ENCODE results near the gene CPEB3. TPM values are rescaled to one million over a fixed set of nuclear protein-coding genes. Genes with fewer than 3 reads are reported as not detected.

CPEB3 gene
- total RNA-seq, 1 experiment from 2014 or later, result 1.0 TPM

DNA sequence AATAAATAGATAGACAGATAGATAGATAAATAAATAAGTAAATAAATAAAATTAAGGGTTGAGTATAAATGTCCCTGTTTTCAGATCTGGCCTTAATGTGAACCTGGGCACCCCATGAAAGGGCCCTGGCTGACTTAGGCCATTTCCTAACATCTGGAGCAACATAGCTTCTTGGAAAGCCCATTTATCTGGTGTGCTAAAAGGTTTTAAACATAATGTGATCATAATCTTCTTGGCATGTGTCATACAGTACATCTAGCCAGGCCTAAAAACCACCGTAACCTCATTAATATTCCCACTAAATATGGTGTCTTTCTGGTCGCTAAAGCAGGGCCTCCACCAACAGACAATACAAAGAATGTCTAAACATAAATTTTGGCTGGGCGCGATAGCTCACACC is 224.5 kb downstream of the CPEB3 start:
- no peak overlapping the region for H3K9ac ChIP-seq (ENCODE audit: extremely low read depth, insufficient read length, low read length)
- no peak for DNase-seq
- no peak overlapping the region for H4K8ac ChIP-seq (replicated peaks; ENCODE audit: insufficient read length, low read depth, low read length)
- Mint-ChIP-seq H3K36me3 (ENCODE audit: insufficient read depth in 1 of 3, low read depth in 3 of 3) (no peaks in the 10 kb centered on the region), H3K4me3 (no peak overlapping the region), H3K27ac (no peak overlapping the region), H3K4me1 (no peaks in the 10 kb centered on the region), H3K27me3 (ENCODE audit: low read depth) (no peaks in the 10 kb centered on the region), H3K9me3 (no peaks in the 10 kb centered on the region)
- no peaks in the 10 kb centered on the region for H3K4me1 ChIP-seq (ENCODE audit: insufficient read depth, low read length)
- H3K4ac ChIP-seq (ENCODE audit: low read depth, low read length), result no peak overlapping the region
- TF ChIP-seq, protein P1, sequence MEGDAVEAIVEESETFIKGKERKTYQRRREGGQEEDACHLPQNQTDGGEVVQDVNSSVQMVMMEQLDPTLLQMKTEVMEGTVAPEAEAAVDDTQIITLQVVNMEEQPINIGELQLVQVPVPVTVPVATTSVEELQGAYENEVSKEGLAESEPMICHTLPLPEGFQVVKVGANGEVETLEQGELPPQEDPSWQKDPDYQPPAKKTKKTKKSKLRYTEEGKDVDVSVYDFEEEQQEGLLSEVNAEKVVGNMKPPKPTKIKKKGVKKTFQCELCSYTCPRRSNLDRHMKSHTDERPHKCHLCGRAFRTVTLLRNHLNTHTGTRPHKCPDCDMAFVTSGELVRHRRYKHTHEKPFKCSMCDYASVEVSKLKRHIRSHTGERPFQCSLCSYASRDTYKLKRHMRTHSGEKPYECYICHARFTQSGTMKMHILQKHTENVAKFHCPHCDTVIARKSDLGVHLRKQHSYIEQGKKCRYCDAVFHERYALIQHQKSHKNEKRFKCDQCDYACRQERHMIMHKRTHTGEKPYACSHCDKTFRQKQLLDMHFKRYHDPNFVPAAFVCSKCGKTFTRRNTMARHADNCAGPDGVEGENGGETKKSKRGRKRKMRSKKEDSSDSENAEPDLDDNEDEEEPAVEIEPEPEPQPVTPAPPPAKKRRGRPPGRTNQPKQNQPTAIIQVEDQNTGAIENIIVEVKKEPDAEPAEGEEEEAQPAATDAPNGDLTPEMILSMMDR (conservative IDR thresholded peaks at IDR 0.05), result no peak
- H3K14ac ChIP-seq (ENCODE audit: insufficient read depth, low read length), result no peak overlapping the region
- no peak overlapping the region for H2BK20ac ChIP-seq (ENCODE audit: low read depth, low read length, poor library complexity, severe bottlenecking)
- no peak overlapping the region for H3K18ac ChIP-seq (ENCODE audit: insufficient read length, low read depth, low read length)
- H2BK15ac ChIP-seq (ENCODE audit: low read depth, low read length), result no peak overlapping the region
- H2AK5ac ChIP-seq (ENCODE audit: insufficient read length, low read length), result no peak overlapping the region
- no peaks in the 10 kb centered on the region for H3K79me1 ChIP-seq (ENCODE audit: insufficient read depth, low read depth, low read length, poor library complexity, severe bottlenecking)
- H4K5ac ChIP-seq (ENCODE audit: insufficient read length, low read depth, low read length), result no peak overlapping the region
- no peak overlapping the region for H3T11ph ChIP-seq (ENCODE audit: low read length)
- H3K27me3 ChIP-seq (ENCODE audit: insufficient read depth, low read length), result no peaks in the 10 kb centered on the region
- no peaks in the 10 kb centered on the region for H3K23me2 ChIP-seq (ENCODE audit: insufficient read length, low read depth, low read length, poor library complexity, severe bottlenecking)
- H2AFZ ChIP-seq (ENCODE audit: low read length), result no peak overlapping the region
- no peak overlapping the region for H2BK12ac ChIP-seq (ENCODE audit: insufficient read length, low read depth, low read length)
- H4K20me1 ChIP-seq (ENCODE audit: control insufficient read depth, insufficient read depth, insufficient read length), result no peaks in the 10 kb centered on the region
- no CpG with 5 or more reads among the region's 4 CpGs for WGBS (ENCODE audit: extremely low coverage, insufficient read length, low lambda C conversion rate)
- no peak overlapping the region for H3K4me2 ChIP-seq (ENCODE audit: insufficient read depth, insufficient read length, low read length)
- H3K56ac ChIP-seq (ENCODE audit: insufficient read length, low read depth, low read length), result no peak overlapping the region
- H3K9me3 ChIP-seq (ENCODE audit: control insufficient read depth, low read depth, low read length), result no peaks in the 10 kb centered on the region
- H3K23ac ChIP-seq (ENCODE audit: insufficient read length, low read depth, low read length), result no peak overlapping the region
- no peaks in the 10 kb centered on the region for H3K79me2 ChIP-seq (ENCODE audit: insufficient read depth, low read length)
- H4K91ac ChIP-seq (ENCODE audit: insufficient read length, low read depth, low read length), result no peak overlapping the region
- H2BK5ac ChIP-seq (ENCODE audit: insufficient read length, low read length), result no peak overlapping the region
- H3K27ac ChIP-seq (ENCODE audit: insufficient read length, low read depth, low read length), result no peak overlapping the region
- no peak overlapping the region for H2BK120ac ChIP-seq (ENCODE audit: low read depth, low read length, poor library complexity, severe bottlenecking)
